ENCODE measurements around the gene PACSIN1. TPM values are rescaled to one million over a fixed set of nuclear protein-coding genes. Genes with fewer than 3 reads are reported as not detected.

Gene PACSIN1
- total and polyA plus RNA-seq, 2 experiments from 2014 or later: 0.05 to 0.37 TPM

DNA sequence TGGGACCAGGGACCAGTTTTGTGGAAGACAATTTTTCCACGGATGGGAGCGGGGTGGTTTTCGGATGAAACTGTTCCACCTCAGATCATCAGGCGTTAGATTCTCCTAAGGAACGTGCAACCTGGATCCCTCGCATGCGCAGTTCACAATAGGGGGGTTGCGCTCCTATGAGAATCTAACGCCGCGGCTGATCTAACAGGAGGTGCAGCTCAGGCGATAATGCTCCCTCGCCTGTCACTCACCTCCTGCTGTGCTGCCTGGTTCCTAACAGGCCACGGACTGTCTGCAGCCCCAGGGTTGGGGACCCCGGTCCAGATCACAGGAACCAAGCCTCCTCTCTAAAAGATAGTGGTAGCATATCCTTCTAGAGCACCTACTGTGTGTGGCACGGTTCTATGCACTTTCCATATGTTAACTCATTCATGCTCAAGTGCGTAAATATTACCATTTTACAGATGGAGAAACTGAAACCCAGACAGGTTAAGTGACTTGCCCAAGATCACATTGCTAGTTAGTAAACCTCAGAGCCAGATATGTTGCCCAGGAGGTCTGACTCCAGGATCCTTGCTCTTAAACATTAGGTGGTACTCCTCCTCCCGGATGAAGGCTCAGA, 65.0 kb downstream of the PACSIN1 start:
- 93% methylated on average over 18 of the region's 18 CpGs for WGBS (ENCODE audit: low lambda C conversion rate, missing lambda C conversion rate)
- Histone ChIP-seq H3K4me1 (ENCODE audit: insufficient read depth) (peaks cover 6% of the 10 kb centered on the region), H3K27ac (no peak overlapping the region), H3K36me3 (replicated peaks; ENCODE audit: insufficient read depth, low read depth) (no peaks in the 10 kb centered on the region), H3K4me2 (no peak overlapping the region), H3K9me3 (ENCODE audit: low read depth) (no peaks in the 10 kb centered on the region), H3K9me2 (replicated peaks; ENCODE audit: insufficient read depth) (no peaks in the 10 kb centered on the region), H4K20me1 (ENCODE audit: insufficient read depth, poor library complexity, severe bottlenecking) (no peaks in the 10 kb centered on the region), H2AFZ (no peak overlapping the region), H3K79me2 (no peaks in the 10 kb centered on the region), H3K4me3 (no peak overlapping the region), H3K27me3 (no peaks in the 10 kb centered on the region)
- no peak for TF ChIP-seq CTCF (IDR thresholded peaks at IDR 0.05; ENCODE audit: poor library complexity)
- TF ChIP-seq EZH2phosphoT487 (IDR thresholded peaks at IDR 0.05; ENCODE audit: low read depth, severe bottlenecking, unreplicated experiment): no peak
- TF ChIP-seq EZH2 (IDR thresholded peaks at IDR 0.05; ENCODE audit: borderline replicate concordance): no peak
- DNase-seq (ENCODE audit: low spot score): no peak

GRCh38 chr6:34531580-34532201, 65.8 kb downstream of the PACSIN1 start:
- H3K79me2 ChIP-seq: no peaks in the 10 kb centered on the region

DNA sequence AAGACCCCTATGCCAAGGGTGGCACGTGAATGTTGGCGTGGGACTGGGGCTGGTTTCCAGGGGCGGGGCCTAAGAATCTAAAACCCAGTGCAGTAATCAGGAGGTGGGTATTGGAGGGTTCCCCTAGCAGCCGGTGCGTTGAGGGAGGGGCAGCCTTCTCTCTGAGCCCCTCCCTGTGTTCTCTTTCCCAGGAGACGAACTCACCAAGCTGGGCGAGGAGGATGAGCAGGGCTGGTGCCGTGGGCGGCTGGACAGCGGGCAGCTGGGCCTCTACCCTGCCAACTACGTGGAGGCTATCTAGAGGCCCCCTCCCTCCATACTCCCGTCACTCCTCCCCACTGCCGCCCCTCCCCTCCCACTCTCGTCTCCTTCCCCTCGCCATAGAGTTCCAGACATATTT, 66.4 kb downstream of the PACSIN1 start:
- no peaks in the 10 kb centered on the region for H3K27me3 ChIP-seq
- no peaks in the 10 kb centered on the region for H3K79me2 ChIP-seq
- 93% methylated on average over 7 of the region's 15 CpGs for WGBS (ENCODE audit: low lambda C conversion rate, missing lambda C conversion rate)
- H3K9me2 ChIP-seq (replicated peaks; ENCODE audit: insufficient read depth): no peaks in the 10 kb centered on the region
- H3K27ac ChIP-seq: no peak overlapping the region
- H3K9me3 ChIP-seq (ENCODE audit: low read depth): no peaks in the 10 kb centered on the region
- H2AFZ ChIP-seq: no peak overlapping the region
- no peaks in the 10 kb centered on the region for H3K36me3 ChIP-seq (replicated peaks; ENCODE audit: insufficient read depth, low read depth)
- H4K20me1 ChIP-seq (ENCODE audit: insufficient read depth, poor library complexity, severe bottlenecking): no peaks in the 10 kb centered on the region
- DNase-seq (ENCODE audit: low spot score): no peak
- H3K4me2 ChIP-seq: no peak overlapping the region
- TF ChIP-seq EZH2 (IDR thresholded peaks at IDR 0.05; ENCODE audit: borderline replicate concordance) (no peak), CTCF (IDR thresholded peaks at IDR 0.05; ENCODE audit: poor library complexity) (no peak), EZH2phosphoT487 (IDR thresholded peaks at IDR 0.05; ENCODE audit: low read depth, severe bottlenecking, unreplicated experiment) (no peak)
- H3K4me3 ChIP-seq: no peak overlapping the region
- peaks cover 9% of the 10 kb centered on the region for H3K4me1 ChIP-seq (ENCODE audit: insufficient read depth)

More at GRCh38 chr6:34531580-34532201, 65.8 kb downstream of the PACSIN1 start:
- Histone ChIP-seq H3K4me2 (no peak overlapping the region), H3K4me1 (ENCODE audit: insufficient read depth) (peaks cover 9% of the 10 kb centered on the region), H2AFZ (no peak overlapping the region), H3K27ac (no peak overlapping the region), H4K20me1 (ENCODE audit: insufficient read depth, poor library complexity, severe bottlenecking) (no peaks in the 10 kb centered on the region), H3K9me2 (replicated peaks; ENCODE audit: insufficient read depth) (no peaks in the 10 kb centered on the region), H3K27me3 (no peaks in the 10 kb centered on the region), H3K36me3 (replicated peaks; ENCODE audit: insufficient read depth, low read depth) (no peaks in the 10 kb centered on the region), H3K4me3 (no peak overlapping the region), H3K9me3 (ENCODE audit: low read depth) (no peaks in the 10 kb centered on the region)
- TF ChIP-seq CTCF (IDR thresholded peaks at IDR 0.05; ENCODE audit: poor library complexity): no peak
- no peak for TF ChIP-seq EZH2phosphoT487 (IDR thresholded peaks at IDR 0.05; ENCODE audit: low read depth, severe bottlenecking, unreplicated experiment)
- no peak for TF ChIP-seq EZH2 (IDR thresholded peaks at IDR 0.05; ENCODE audit: borderline replicate concordance)
- WGBS (ENCODE audit: low lambda C conversion rate, missing lambda C conversion rate): 94% methylated on average over 29 of the region's 29 CpGs
- no peak for DNase-seq (ENCODE audit: low spot score)

All from hepatocyte (in vitro differentiated cells).